Measurements from ENCODE around the gene NEURL1. TPM values are rescaled to one million over a fixed set of nuclear protein-coding genes. Genes with fewer than 3 reads are reported as not detected.

The NEURL1 gene
- total and polyA plus RNA-seq, 12 donors = 0.18 to 12.5 (median 2.3) TPM; not detected in 3

DNA sequence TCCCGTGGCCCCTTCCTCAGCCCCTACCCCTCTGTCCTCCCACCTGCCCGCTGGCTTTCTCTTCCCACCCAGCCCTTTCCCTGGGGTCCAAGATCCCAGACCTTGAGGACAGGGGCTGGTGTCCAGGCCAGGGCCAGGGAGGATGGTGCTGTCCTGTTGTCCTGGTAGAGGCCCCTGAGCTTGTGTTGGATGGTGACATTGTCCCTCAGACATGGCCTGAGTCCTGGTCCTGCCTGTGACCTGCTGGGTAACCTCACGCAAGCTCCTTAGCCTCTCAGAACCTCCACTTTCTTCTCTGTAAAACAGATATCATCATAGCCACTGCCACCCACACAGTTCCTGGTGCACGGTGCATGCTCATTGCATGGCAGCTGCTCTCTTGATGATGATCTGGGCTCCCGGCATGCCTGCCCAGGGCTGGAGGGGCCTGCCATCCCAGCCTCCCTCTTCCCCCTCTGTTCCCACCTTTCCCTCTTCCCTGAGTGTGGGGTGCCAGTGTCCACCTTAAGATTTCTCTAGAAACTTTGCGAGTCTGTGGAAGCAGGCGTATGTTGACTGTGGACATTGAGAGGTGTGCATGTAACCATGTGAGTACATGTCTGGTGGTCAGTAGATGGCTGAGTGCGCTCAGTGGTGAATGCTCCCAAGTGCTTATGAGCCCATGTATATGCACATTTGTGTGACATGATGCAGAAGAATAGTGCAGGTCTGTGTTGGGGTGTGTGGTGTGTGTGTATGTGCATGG lies 60.4 kb downstream of the NEURL1 start:
- intact Hi-C loops (cut with DNase I) = no loop called here
- DNase-seq = no peak
- no peak overlapping the region for H3K27ac ChIP-seq
- 86 to 91% (median 88%) methylated on average over 7 to 8 of the region's 8 CpGs for WGBS, 4 donors
- no peaks in the 10 kb centered on the region for H3K9me3 ChIP-seq (replicated peaks in 1 of 3)
- no peaks in the 10 kb centered on the region for H3K36me3 ChIP-seq (replicated peaks in 1 of 2)
- no peak for TF ChIP-seq POLR2A (IDR thresholded peaks at IDR 0.05)
- TF ChIP-seq, protein P1, sequence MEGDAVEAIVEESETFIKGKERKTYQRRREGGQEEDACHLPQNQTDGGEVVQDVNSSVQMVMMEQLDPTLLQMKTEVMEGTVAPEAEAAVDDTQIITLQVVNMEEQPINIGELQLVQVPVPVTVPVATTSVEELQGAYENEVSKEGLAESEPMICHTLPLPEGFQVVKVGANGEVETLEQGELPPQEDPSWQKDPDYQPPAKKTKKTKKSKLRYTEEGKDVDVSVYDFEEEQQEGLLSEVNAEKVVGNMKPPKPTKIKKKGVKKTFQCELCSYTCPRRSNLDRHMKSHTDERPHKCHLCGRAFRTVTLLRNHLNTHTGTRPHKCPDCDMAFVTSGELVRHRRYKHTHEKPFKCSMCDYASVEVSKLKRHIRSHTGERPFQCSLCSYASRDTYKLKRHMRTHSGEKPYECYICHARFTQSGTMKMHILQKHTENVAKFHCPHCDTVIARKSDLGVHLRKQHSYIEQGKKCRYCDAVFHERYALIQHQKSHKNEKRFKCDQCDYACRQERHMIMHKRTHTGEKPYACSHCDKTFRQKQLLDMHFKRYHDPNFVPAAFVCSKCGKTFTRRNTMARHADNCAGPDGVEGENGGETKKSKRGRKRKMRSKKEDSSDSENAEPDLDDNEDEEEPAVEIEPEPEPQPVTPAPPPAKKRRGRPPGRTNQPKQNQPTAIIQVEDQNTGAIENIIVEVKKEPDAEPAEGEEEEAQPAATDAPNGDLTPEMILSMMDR (IDR thresholded peaks at IDR 0.05) = no peak
- no peak overlapping the region for H3K4me3 ChIP-seq
- no peaks in the 10 kb centered on the region for H3K27me3 ChIP-seq
- H3K4me1 ChIP-seq (replicated peaks in 1 of 2) = peaks cover 4 to 6% of the 10 kb centered on the region in 2 donors

DNA sequence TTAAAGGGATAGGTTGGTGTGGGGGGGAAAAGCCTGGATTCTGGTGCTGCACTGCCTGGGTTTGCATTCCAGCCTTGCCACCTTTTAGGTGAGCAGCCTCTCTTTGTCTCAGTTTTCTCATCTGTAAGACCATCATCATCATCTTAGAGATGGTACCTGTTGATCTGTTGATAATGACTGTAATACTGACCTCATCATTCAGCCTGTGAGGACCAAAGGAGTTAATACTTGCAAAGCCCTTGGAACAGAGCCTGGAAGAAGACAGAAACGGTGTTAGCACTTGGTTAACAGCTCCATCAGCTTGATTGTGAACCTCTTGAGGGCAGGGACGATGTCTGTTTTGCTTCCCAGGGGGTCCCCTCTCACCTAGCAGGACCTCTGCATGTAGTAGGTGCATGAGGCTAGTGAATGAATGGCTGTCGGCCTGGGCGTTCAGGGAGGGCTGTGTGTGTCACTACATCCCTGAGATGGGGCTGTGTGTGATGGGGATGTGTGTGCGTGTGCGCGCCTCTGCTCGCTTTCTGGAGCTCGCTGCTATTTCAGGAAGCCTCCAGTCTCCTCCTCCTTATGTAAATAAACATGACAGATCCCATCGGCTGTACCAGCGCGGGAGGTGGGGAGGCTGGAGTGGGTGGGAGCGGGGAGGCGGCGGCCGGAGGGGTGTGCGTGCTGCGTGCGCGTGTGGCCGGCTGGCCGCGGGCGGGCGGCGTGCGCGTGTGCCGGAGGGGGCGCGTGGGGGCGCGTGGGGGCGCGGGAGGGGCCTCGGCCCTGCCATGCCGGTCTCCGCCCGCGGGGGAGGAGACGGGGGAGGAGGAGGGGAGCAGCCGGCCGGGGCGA lies 61.2 kb downstream of the NEURL1 start:
- peak; percentile 59 to 88 (median 62) for DNase-seq
- TF ChIP-seq POLR2A (IDR thresholded peaks at IDR 0.05) = no peak
- TF ChIP-seq, protein P1 (IDR thresholded peaks at IDR 0.05) = no peak
- Histone ChIP-seq H3K4me3 (peak overlapping the region in 1 of 4 donors; percentile 52), H3K27me3 (no peaks in the 10 kb centered on the region), H3K36me3 (replicated peaks in 1 of 2) (no peaks in the 10 kb centered on the region), H3K27ac (peak overlapping the region in 1 of 5 donors; percentile 49), H3K9me3 (replicated peaks in 1 of 3) (no peaks in the 10 kb centered on the region), H3K4me1 (replicated peaks in 1 of 2) (peaks cover 4 to 6% of the 10 kb centered on the region in 2 donors)
- WGBS, 4 donors = 3 to 6% (median 4%) methylated on average over 9 to 44 of the region's 44 CpGs; no CpG with 5 or more reads in 1 of the 4 donors
- intact Hi-C loops (cut with DNase I) = no loop called here

DNA sequence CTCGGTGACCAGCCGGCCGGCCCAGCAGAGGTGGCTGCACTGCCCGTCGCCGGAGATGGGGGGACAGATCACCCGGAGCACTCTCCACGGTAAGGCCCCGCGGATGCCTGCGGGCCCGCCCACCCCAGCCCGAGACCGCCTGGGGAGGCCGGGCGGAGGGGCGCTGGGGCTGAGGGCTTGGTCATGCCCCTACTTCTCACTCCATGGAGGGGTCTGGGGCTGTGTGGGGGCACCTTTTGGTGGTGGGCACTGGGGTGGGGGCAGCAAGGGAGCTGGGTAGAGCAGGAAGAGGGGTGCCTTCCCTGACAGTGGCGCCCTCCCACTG lies 61.8 kb downstream of the NEURL1 start:
- no peak for TF ChIP-seq POLR2A (IDR thresholded peaks at IDR 0.05)
- TF ChIP-seq, protein P1 (IDR thresholded peaks at IDR 0.05) = no peak
- Histone ChIP-seq H3K36me3 (replicated peaks in 1 of 2) (no peaks in the 10 kb centered on the region), H3K9me3 (replicated peaks in 1 of 3) (no peaks in the 10 kb centered on the region), H3K4me1 (replicated peaks in 1 of 2) (peaks cover 4 to 6% of the 10 kb centered on the region in 2 donors), H3K27ac (peak overlapping the region in 1 of 5 donors; percentile 26), H3K27me3 (no peaks in the 10 kb centered on the region), H3K4me3 (peak overlapping the region in 1 of 4 donors; percentile 52)
- WGBS, 4 donors = 2 to 80% (median 25%) methylated on average over 1 to 18 of the region's 18 CpGs
- no peak for DNase-seq
- intact Hi-C loops (cut with DNase I) = no loop called here

DNA sequence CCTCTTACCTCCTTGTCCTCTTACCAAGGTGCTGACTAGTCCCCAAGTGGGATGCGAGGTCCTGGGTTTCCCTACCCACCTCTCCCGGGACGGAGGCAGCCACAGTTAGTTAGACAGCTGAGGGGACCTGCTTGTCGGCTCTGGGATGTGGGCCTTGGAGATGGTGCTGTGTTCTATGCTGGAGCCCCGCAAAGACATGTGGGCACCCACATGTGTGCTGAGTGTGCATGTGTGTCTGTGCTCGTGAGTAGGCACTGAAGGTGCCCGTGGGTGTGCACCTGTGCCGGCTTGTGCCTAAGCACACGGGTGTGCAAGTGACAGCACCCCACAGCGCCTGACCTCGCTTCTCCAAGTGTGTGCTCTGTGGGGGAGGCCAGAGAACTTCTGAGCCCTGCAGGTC lies 62.2 kb downstream of the NEURL1 start:
- WGBS, 4 donors = 57 to 67% (median 62%) methylated on average over 8 to 11 of the region's 11 CpGs
- H3K27ac ChIP-seq = peak overlapping the region in 1 of 5 donors; percentile 26
- intact Hi-C loops (cut with DNase I) = no loop called here
- H3K4me1 ChIP-seq (replicated peaks in 1 of 2) = peaks cover 4 to 6% of the 10 kb centered on the region in 2 donors
- no peaks in the 10 kb centered on the region for H3K9me3 ChIP-seq (replicated peaks in 1 of 3)
- H3K4me3 ChIP-seq = peak overlapping the region in 1 of 4 donors; percentile 52
- TF ChIP-seq, protein P1 (IDR thresholded peaks at IDR 0.05) = no peak
- TF ChIP-seq POLR2A (IDR thresholded peaks at IDR 0.05) = no peak
- no peaks in the 10 kb centered on the region for H3K36me3 ChIP-seq (replicated peaks in 1 of 2)
- DNase-seq = no peak
- H3K27me3 ChIP-seq = no peaks in the 10 kb centered on the region
